Loucy (cell line): ENCODE data around the gene CAPNS2.

Source experiments
- EZH2phosphoT487 ChIP-seq: fragments of 200-600 bp; IDR thresholded peaks from 2 replicates; pipeline ENCODE4 v1.6.1; 2018; ENCODE audit warnings: antibody characterized with exemption, mild to moderate bottlenecking, moderate library complexity, borderline replicate concordance
- TF ChIP-seq, protein P1 (sequence below): fragments of 200-600 bp; sonication (generic); conservative IDR thresholded peaks from 2 replicates; pipeline ENCODE4 v1.5.1; 2014; ENCODE audit warnings: mild to moderate bottlenecking, antibody characterized with exemption, low read length

DNA sequence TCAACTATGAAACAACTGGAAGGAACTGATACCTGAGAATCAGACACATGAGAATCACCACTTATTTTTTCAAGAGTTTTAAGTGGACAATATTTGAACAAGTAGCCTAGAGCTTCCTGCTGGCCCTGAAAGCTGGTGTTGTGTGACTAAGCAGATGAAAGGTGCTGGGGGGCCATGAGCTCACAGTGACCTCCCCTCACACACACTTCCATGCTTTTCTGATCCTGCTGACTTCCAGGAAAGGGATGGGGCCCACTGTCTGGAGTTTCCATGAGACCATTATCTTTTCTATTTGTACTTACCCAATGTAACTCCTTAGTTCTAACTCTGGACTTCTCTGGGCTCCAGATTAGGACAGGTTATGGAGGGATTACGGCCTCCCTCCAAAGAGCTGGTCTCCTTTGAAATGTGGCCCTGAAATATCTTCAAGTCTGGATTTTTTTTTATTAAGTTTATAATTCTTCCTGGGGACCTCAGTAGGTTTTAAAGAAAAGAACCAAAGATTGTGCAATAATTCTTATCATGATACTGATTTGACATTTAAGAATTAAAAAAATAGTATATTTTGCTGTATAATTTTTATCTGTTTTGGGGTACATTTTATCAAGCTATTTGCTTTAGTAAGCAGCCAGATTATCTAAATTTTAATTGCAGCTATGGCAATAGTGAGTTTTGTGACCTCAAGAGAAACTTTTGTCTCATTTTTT lies 4.9 kb downstream of the CAPNS2 start:
- TF ChIP-seq EZH2phosphoT487, result no peak
- TF ChIP-seq, protein P1, sequence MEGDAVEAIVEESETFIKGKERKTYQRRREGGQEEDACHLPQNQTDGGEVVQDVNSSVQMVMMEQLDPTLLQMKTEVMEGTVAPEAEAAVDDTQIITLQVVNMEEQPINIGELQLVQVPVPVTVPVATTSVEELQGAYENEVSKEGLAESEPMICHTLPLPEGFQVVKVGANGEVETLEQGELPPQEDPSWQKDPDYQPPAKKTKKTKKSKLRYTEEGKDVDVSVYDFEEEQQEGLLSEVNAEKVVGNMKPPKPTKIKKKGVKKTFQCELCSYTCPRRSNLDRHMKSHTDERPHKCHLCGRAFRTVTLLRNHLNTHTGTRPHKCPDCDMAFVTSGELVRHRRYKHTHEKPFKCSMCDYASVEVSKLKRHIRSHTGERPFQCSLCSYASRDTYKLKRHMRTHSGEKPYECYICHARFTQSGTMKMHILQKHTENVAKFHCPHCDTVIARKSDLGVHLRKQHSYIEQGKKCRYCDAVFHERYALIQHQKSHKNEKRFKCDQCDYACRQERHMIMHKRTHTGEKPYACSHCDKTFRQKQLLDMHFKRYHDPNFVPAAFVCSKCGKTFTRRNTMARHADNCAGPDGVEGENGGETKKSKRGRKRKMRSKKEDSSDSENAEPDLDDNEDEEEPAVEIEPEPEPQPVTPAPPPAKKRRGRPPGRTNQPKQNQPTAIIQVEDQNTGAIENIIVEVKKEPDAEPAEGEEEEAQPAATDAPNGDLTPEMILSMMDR, result no peak
